ENCODE results near the gene PSMD7. TPM values are rescaled to one million over a fixed set of nuclear protein-coding genes. Genes with fewer than 3 reads are reported as not detected.

The PSMD7 gene
- total RNA-seq, 1 donor from 2014 or later, result 86.1 TPM

DNA sequence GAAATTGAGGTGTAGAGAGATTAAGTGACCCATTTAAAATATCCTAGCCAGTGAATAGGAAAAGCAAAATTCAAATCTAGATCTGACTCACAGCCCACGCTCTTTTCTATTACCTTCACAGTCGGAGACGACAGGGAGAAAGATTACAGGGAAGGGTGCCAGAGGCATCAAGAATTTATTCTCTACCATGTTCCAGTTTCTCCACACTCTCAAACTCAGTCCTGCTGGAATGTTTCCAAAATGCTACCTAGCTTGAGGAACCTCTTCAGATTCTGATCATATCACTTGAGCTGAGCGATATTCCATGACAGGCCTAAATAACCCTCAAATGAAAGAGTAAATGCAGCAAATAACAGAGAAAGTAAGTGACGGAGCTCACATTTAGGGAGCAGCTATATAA is 5.4 kb upstream of the PSMD7 start:
- CTCF ChIA-PET, result no interaction called here
- ATAC-seq (ENCODE audit: low read depth) (no peak), DNase-seq (no peak)
- peaks cover 14% of the 10 kb centered on the region for H3K4me1 Mint-ChIP-seq
- POLR2A ChIA-PET, result no interaction called here
- intact Hi-C loops (cut with micrococcal nuclease), result loop anchor here (10.0 kb wide), 2 partner anchors 694 to 1236 kb away; partner anchors contain the start of gene WDR59
- no peaks in the 10 kb centered on the region for H3K27me3 Mint-ChIP-seq
- peaks cover 2% of the 10 kb centered on the region for H3K36me3 Mint-ChIP-seq (ENCODE audit: low read depth)
- no peak for TF ChIP-seq CTCF (IDR thresholded peaks at IDR 0.05)
- H3K9me3 Mint-ChIP-seq, result no peaks in the 10 kb centered on the region
- H3K4me3 Mint-ChIP-seq, result no peak overlapping the region
- H3K27ac Mint-ChIP-seq, result no peak overlapping the region

GRCh38 chr16:74291577-74292208 is 4.9 kb upstream of the PSMD7 start:
- no peak overlapping the region for H3K27ac Mint-ChIP-seq
- intact Hi-C loops (cut with micrococcal nuclease), result loop anchor here (10.0 kb wide), 2 partner anchors 693 to 1237 kb away; partner anchors contain the start of gene WDR59
- ATAC-seq (ENCODE audit: low read depth) (no peak), DNase-seq (no peak)
- ChIA-PET CTCF (no interaction called here), POLR2A (no interaction called here)
- no peak for TF ChIP-seq CTCF (IDR thresholded peaks at IDR 0.05)
- peaks cover 7% of the 10 kb centered on the region for H3K36me3 Mint-ChIP-seq (ENCODE audit: low read depth)
- H3K4me3 Mint-ChIP-seq, result no peak overlapping the region
- H3K4me1 Mint-ChIP-seq, result peaks cover 15% of the 10 kb centered on the region
- no peaks in the 10 kb centered on the region for H3K9me3 Mint-ChIP-seq
- no peaks in the 10 kb centered on the region for H3K27me3 Mint-ChIP-seq

DNA sequence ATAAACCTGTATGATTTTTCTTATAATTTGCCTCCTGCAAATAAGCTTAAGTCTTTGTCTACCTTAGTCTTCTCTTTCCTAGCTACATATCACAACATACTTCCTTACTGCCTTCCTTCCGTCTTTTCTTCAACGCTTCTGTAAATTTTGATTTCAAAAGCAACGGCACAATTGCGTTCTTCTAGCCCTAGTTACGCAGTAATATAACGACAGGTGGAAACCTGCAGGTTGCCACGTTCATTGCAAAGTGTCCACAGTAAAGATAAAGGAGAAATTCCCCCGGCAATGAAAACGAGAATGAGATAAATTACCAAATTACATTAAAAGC is 546 bp upstream of the PSMD7 start:
- CTCF ChIA-PET, result interaction anchor here (0.5 to 1.2 kb wide), 2 partner anchors 14 to 828 kb away, joined by 3 to 5 read pairs; no protein-coding TSS in a partner anchor

GRCh38 chr16:74297145-74297665 is 591 bp downstream of the PSMD7 start:
- CTCF ChIA-PET, result interaction anchor here (0.7 to 1.2 kb wide), 2 partner anchors 9 to 13 kb away, joined by 3 to 5 read pairs; no protein-coding TSS in a partner anchor

More for the DNA sequence above, 546 bp upstream of the PSMD7 start:
- no peaks in the 10 kb centered on the region for H3K27me3 Mint-ChIP-seq
- DNase-seq (no peak), ATAC-seq (ENCODE audit: low read depth) (peak; percentile 10)
- no peaks in the 10 kb centered on the region for H3K9me3 Mint-ChIP-seq
- H3K27ac Mint-ChIP-seq, result peak overlapping the region; percentile 90
- peaks cover 33% of the 10 kb centered on the region for H3K4me1 Mint-ChIP-seq
- no peak for TF ChIP-seq CTCF (IDR thresholded peaks at IDR 0.05)
- H3K36me3 Mint-ChIP-seq (ENCODE audit: low read depth), result peaks cover 35% of the 10 kb centered on the region
- POLR2A ChIA-PET, result interaction anchor here (1.0 kb wide), 1 partner anchor 10 kb away, joined by 3 read pairs; no protein-coding TSS in a partner anchor
- intact Hi-C loops (cut with micrococcal nuclease), result loop anchor here (1.0 to 10.0 kb wide), 8 partner anchors 72 to 1631 kb away; partner anchors contain the start of genes CFDP1, GLG1, RFWD3 and WDR59
- peak overlapping the region; percentile 87 for H3K4me3 Mint-ChIP-seq

More at GRCh38 chr16:74297145-74297665, 591 bp downstream of the PSMD7 start:
- peak overlapping the region; percentile 90 for H3K27ac Mint-ChIP-seq
- POLR2A ChIA-PET, result interaction anchor here (0.6 to 1.8 kb wide), 9 partner anchors 8 to 1350 kb away, joined by 3 to 6 read pairs (median 3); partner anchors contain the start of genes GLG1, KARS1, MLKL and RFWD3
- intact Hi-C loops (cut with micrococcal nuclease), result loop anchor here (2.0 to 10.0 kb wide), 4 partner anchors 688 to 1632 kb away; partner anchors contain the start of genes WDR59 and ZFP1
- H3K4me3 Mint-ChIP-seq, result peak overlapping the region; percentile 87
- no peak for TF ChIP-seq CTCF (IDR thresholded peaks at IDR 0.05)
- peaks cover 33% of the 10 kb centered on the region for H3K4me1 Mint-ChIP-seq
- H3K36me3 Mint-ChIP-seq (ENCODE audit: low read depth), result peaks cover 46% of the 10 kb centered on the region
- H3K9me3 Mint-ChIP-seq, result no peaks in the 10 kb centered on the region
- no peaks in the 10 kb centered on the region for H3K27me3 Mint-ChIP-seq
- ATAC-seq (ENCODE audit: low read depth) (no peak), DNase-seq (no peak)

All from activated B cell treated with CpG ODN at 0.5 μM for 24 hours (primary cell).